ENCODE measurements around the gene HOXD12. TPM values are rescaled to one million over a fixed set of nuclear protein-coding genes. Genes with fewer than 3 reads are reported as not detected.

Gene HOXD12
- total and polyA plus RNA-seq, 7 donors = not detected

DNA sequence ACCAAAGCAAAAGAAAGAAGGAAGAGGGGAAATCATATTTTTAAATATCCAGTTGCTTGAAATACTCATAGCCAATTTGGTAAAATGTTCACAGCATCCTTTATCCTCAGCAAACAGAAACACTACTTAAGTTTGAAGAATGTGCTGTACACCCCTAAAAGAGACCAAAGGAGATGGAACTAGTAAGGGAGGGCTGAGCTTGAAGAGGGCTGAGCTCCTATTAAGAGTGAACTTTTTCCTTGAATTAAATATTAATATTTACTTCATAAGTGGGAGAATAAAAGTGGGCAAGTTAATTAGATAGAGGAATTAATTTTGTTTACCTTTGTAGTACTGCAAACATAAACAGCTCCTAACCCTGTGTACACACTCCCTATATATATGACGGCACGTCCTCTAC, 22.8 kb upstream of the HOXD12 start:
- no peak for DNase-seq
- ATAC-seq = no peak
- intact Hi-C loops (cut with DNase I) = loop anchor here in 1 of 2 donors (5.0 kb wide), 1 partner anchor 36 kb away; no protein-coding TSS in a partner anchor
- Histone ChIP-seq H3K36me3 (ENCODE audit: insufficient read depth in 1 of 2, low read depth in 1 of 2) (no peaks in the 10 kb centered on the region), H3K9me3 (no peaks in the 10 kb centered on the region), H3K4me3 (no peak overlapping the region), H3K4me1 (peaks cover 14% of the 10 kb centered on the region), H3K27me3 (ENCODE audit: insufficient read depth in 3 of 3, low read length in 2 of 3) (peaks cover 14 to 98% (median 46%) of the 10 kb centered on the region in 3 donors), H3K27ac (no peak overlapping the region)
- WGBS, 3 donors = 19 to 31% (median 28%) methylated on average over 2 of the region's 2 CpGs
- TF ChIP-seq CTCF (IDR thresholded peaks at IDR 0.05) = no peak

GRCh38 chr2:176078541-176079284, 20.9 kb upstream of the HOXD12 start:
- DNase-seq (no peak), ATAC-seq (no peak)
- Histone ChIP-seq H3K4me1 (peaks cover 19% of the 10 kb centered on the region), H3K36me3 (ENCODE audit: insufficient read depth in 1 of 2, low read depth in 1 of 2) (no peaks in the 10 kb centered on the region), H3K9me3 (no peaks in the 10 kb centered on the region), H3K27ac (no peak overlapping the region), H3K4me3 (peak overlapping the region; percentile 58), H3K27me3 (ENCODE audit: insufficient read depth in 3 of 3, low read length in 2 of 3) (peaks cover 14 to 98% (median 52%) of the 10 kb centered on the region in 3 donors)
- WGBS, 3 donors = 8 to 10% (median 10%) methylated on average over 25 of the region's 25 CpGs
- no peak for TF ChIP-seq CTCF (IDR thresholded peaks at IDR 0.05)
- intact Hi-C loops (cut with DNase I) = loop anchor here in 1 of 2 donors (5.0 kb wide), 1 partner anchor 34 kb away; no protein-coding TSS in a partner anchor

DNA sequence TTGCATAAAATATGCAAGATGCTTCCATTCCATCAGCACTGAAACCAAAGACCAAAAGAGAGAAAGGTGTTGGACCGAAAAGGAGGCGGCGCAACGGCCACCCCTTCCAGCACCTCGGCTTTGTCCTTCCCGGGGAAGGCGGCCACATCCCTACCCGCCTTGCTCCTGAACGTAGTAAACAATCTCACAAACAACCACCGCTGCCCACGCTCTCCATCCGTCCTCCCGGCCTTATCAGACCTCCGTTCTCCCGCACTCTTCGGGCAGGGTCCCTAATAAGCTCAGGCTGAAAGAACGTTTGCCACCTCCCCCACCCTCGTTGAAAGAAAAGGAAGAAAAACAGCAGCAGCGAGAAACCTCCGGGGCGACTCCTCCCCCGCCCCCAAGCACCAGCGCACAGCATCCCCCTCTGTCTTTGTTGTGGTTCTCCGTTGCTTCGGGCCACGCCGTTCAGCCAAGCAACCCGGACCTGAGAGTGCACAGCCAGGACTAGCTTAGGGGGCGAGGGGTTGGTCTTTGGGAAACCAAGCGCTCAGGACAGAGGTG, 20.2 kb upstream of the HOXD12 start:
- H3K4me3 ChIP-seq = peak overlapping the region; percentile 58
- no peaks in the 10 kb centered on the region for H3K36me3 ChIP-seq (ENCODE audit: insufficient read depth in 1 of 2, low read depth in 1 of 2)
- intact Hi-C loops (cut with DNase I) = loop anchor here in 1 of 2 donors (5.0 kb wide), 1 partner anchor 33 kb away; no protein-coding TSS in a partner anchor
- 2 to 5% (median 5%) methylated on average over 30 of the region's 30 CpGs for WGBS, 3 donors
- peaks cover 14 to 98% (median 56%) of the 10 kb centered on the region in 3 donors for H3K27me3 ChIP-seq (ENCODE audit: insufficient read depth in 3 of 3, low read length in 2 of 3)
- ATAC-seq (peak; percentile 9 to 48 (median 28)), DNase-seq (no peak)
- H3K27ac ChIP-seq = no peak overlapping the region
- no peaks in the 10 kb centered on the region for H3K9me3 ChIP-seq
- peaks cover 19% of the 10 kb centered on the region for H3K4me1 ChIP-seq
- TF ChIP-seq CTCF (IDR thresholded peaks at IDR 0.05) = no peak

- Histone ChIP-seq H3K27ac (no peak overlapping the region), H3K27me3 (ENCODE audit: insufficient read depth in 3 of 3, low read length in 2 of 3) (peaks cover 14 to 98% (median 57%) of the 10 kb centered on the region in 3 donors), H3K36me3 (ENCODE audit: insufficient read depth in 1 of 2, low read depth in 1 of 2) (no peaks in the 10 kb centered on the region), H3K4me3 (peak overlapping the region; percentile 58), H3K4me1 (peaks cover 19% of the 10 kb centered on the region), H3K9me3 (no peaks in the 10 kb centered on the region)
- WGBS, 3 donors = 0 to 2% (median 1%) methylated on average over 53 to 86 of the region's 86 CpGs
- ATAC-seq (peak; percentile 76 to 88 (median 81)), DNase-seq (peak; percentile 45 to 80)
- peak; percentile 87 for TF ChIP-seq CTCF (IDR thresholded peaks at IDR 0.05)
- intact Hi-C loops (cut with DNase I) = loop anchor here in 1 of 2 donors (5.0 to 10.0 kb wide), 3 partner anchors 32 to 225 kb away; partner anchors contain the start of gene LNPK
Measured at GRCh38 chr2:176079831-176080539, 19.6 kb upstream of the HOXD12 start.
